HepG2 (cell line): ENCODE measurements around the gene SERPINF2. TPM values are rescaled to one million over a fixed set of nuclear protein-coding genes. Genes with fewer than 3 reads are reported as not detected.

Source experiments
- ATF5 ChIP-seq: sonication (generic); formaldehyde crosslinking; IDR thresholded peaks from 2 replicates; pipeline ENCODE4 v1.4.0; 2020; ENCODE audit warnings: mild to moderate bottlenecking, low read depth, missing genetic modification reagents
- BHLHE40 ChIP-seq: IDR thresholded peaks from 2 replicates; pipeline ENCODE4 v1.6.1; 2011; ENCODE audit warnings: low read length, improper control_type of control experiment
- CENPBD1 ChIP-seq: sonication (generic); formaldehyde crosslinking; IDR thresholded peaks from 2 replicates; pipeline ENCODE4 v1.8.0; 2022; ENCODE audit warnings: missing genetic modification reagents, low read depth, mild to moderate bottlenecking, borderline replicate concordance
- ELF3 ChIP-seq: IDR thresholded peaks from 2 replicates; pipeline ENCODE4 v1.6.1; 2016; ENCODE audit warnings: missing genetic modification reagents, missing compliant biosample characterization
- HMGXB4 ChIP-seq, 2 experiments: sonication (generic) in 1 of 2; formaldehyde crosslinking in 1 of 2; IDR thresholded peaks; 2 replicates each; pipeline versions ENCODE4 v1.4.0 to v1.6.1; 2018 to 2020; ENCODE audit warnings: missing genetic modification reagents in 2 of 2, borderline replicate concordance in 1 of 2, low read depth in 1 of 2, mild to moderate bottlenecking in 1 of 2, missing biosample characterization in 1 of 2
- KLF13 ChIP-seq: sonication (generic); formaldehyde crosslinking; IDR thresholded peaks from 2 replicates; pipeline ENCODE4 v1.4.0; 2020; ENCODE audit warnings: mild to moderate bottlenecking, missing genetic modification reagents
- MAF1 ChIP-seq: sonication (generic); formaldehyde crosslinking; IDR thresholded peaks from 2 replicates; pipeline ENCODE4 v1.5.0; 2020; ENCODE audit warnings: missing genetic modification reagents, borderline replicate concordance
- MZF1 ChIP-seq: sonication (generic); formaldehyde crosslinking; IDR thresholded peaks from 2 replicates; pipeline ENCODE4 v1.8.1; 2023; ENCODE audit warnings: mild to moderate bottlenecking, missing genetic modification reagents, borderline replicate concordance
- NRL ChIP-seq: sonication (generic); formaldehyde crosslinking; IDR thresholded peaks from 2 replicates; pipeline ENCODE4 v1.5.0; 2020; ENCODE audit warnings: missing genetic modification reagents, mild to moderate bottlenecking, moderate library complexity, borderline replicate concordance
- PHF8 ChIP-seq: sonication (generic); formaldehyde crosslinking; IDR thresholded peaks from 2 replicates; pipeline ENCODE4 v1.5.0; 2020; ENCODE audit warnings: missing genetic modification reagents
- RFXAP ChIP-seq: sonication (generic); formaldehyde crosslinking; IDR thresholded peaks from 2 replicates; pipeline ENCODE4 v1.4.0; 2020; ENCODE audit warnings: missing genetic modification reagents, borderline replicate concordance
- SNAI1 ChIP-seq: sonication (generic); formaldehyde crosslinking; IDR thresholded peaks from 2 replicates; pipeline ENCODE4 v1.5.0; 2020; ENCODE audit warnings: mild to moderate bottlenecking, missing genetic modification reagents, borderline replicate concordance
- SNAPC4 ChIP-seq: sonication (generic); formaldehyde crosslinking; IDR thresholded peaks from 2 replicates; pipeline ENCODE4 v1.4.0; 2020; ENCODE audit warnings: mild to moderate bottlenecking, missing genetic modification reagents
- TCF7L2 ChIP-seq: IDR thresholded peaks from 2 replicates; pipeline ENCODE4 v1.6.1; 2011; ENCODE audit warnings: mild to moderate bottlenecking, low read depth, low read length, moderate library complexity
- ZBTB26 ChIP-seq: IDR thresholded peaks from 2 replicates; pipeline ENCODE4 v1.6.1; 2016; ENCODE audit warnings: missing compliant biosample characterization, missing genetic modification reagents, borderline replicate concordance
- ZNF260 ChIP-seq: sonication (generic); formaldehyde crosslinking; IDR thresholded peaks from 2 replicates; pipeline ENCODE4 v1.4.0; 2020; ENCODE audit warnings: missing genetic modification reagents, low read depth, mild to moderate bottlenecking, borderline replicate concordance
- ZNF446 ChIP-seq: sonication (generic); formaldehyde crosslinking; IDR thresholded peaks from 2 replicates; pipeline ENCODE4 v1.5.0; 2020; ENCODE audit warnings: mild to moderate bottlenecking, missing genetic modification reagents
- ZNF530 ChIP-seq: sonication (generic); formaldehyde crosslinking; IDR thresholded peaks from 2 replicates; pipeline ENCODE4 v1.5.0; 2020; ENCODE audit warnings: low read depth, mild to moderate bottlenecking, missing genetic modification reagents
- ZNF547 ChIP-seq: sonication (generic); formaldehyde crosslinking; IDR thresholded peaks from 2 replicates; pipeline ENCODE4 v1.5.1; 2020; ENCODE audit warnings: mild to moderate bottlenecking, missing genetic modification reagents
- ZNF552 ChIP-seq: sonication (generic); formaldehyde crosslinking; IDR thresholded peaks from 2 replicates; pipeline ENCODE4 v1.9.0; 2022; ENCODE audit warnings: missing genetic modification reagents, mild to moderate bottlenecking, borderline replicate concordance
- ZNF7 ChIP-seq: IDR thresholded peaks from 2 replicates; pipeline ENCODE4 v1.6.1; 2016; ENCODE audit warnings: missing biosample characterization, missing genetic modification reagents
- polyA plus RNA-seq, 8 experiments: library from polyadenylated mRNA; depleted of rRNA in 3 of 8; stranded (reverse) in 7 of 8; unstranded in 1 of 8; fragments of >200 nt; fragmentation: Illumina TruSeq in 4 of 8; extraction: Trizol in 4 of 8; gene quantifications; 2 replicates each; pipeline versions ENCODE4 v1.2.1 to v1.2.3, GENCODE V29; 2011 to 2016; ENCODE audit warnings: low read depth in 4 of 8, missing spikeins in 1 of 8, mixed read lengths in 1 of 8; ENCODE audit not compliant: insufficient read depth in 1 of 8
- total RNA-seq, 5 experiments: library from RNA; depleted of rRNA; stranded (reverse); fragments of >200 nt; fragmentation: Illumina TruSeq; extraction: Trizol; gene quantifications; 2 replicates each; pipeline ENCODE4 v1.2.3, GENCODE V29; 2016; ENCODE audit warnings: low read depth in 1 of 5

SERPINF2 gene
- total and polyA plus RNA-seq, 2 of the 13 experiments (the other 11 are each of a cell fraction or from before 2014, with no cell fraction given): 309 to 548 TPM

GRCh38 chr17:1762233-1762900, 19.7 kb downstream of the SERPINF2 start (continued):
- no peak; the same call in 1 of the 2 replicates for TF ChIP-seq RFXAP (CRISPR knock-in tag)
- TF ChIP-seq ATF5 (CRISPR knock-in tag): no peak
- no peak for TF ChIP-seq MZF1 (CRISPR knock-in tag)
- TF ChIP-seq ELF3: no peak
- TF ChIP-seq ZNF7 (CRISPR knock-in tag): no peak
- TF ChIP-seq ZNF552 (CRISPR knock-in tag): no peak
- TF ChIP-seq ZNF530: no peak
- no peak for TF ChIP-seq SNAPC4 (CRISPR knock-in tag)
- no peak for TF ChIP-seq CENPBD1 (CRISPR knock-in tag)
- no peak for TF ChIP-seq NRL (CRISPR knock-in tag)
- TF ChIP-seq ZBTB26 (CRISPR knock-in tag): no peak
- no peak for TF ChIP-seq MAF1 (CRISPR knock-in tag)
- peak; percentile 53 for TF ChIP-seq PHF8 (CRISPR knock-in tag)
- 0 out of 2 replicates have a peak, but pooled peaks have one; percentile 12 for TF ChIP-seq SNAI1 (CRISPR knock-in tag)
- TF ChIP-seq ZNF260: no peak
- TF ChIP-seq HMGXB4 (CRISPR knock-in tag; IDR thresholded peaks at IDR 0.05; ENCODE audit: borderline replicate concordance in 1 of 2, low read depth in 1 of 2): no peak
- TF ChIP-seq BHLHE40: no peak
- TF ChIP-seq TCF7L2: no peak
- no peak for TF ChIP-seq ZNF547 (CRISPR knock-in tag)
- TF ChIP-seq KLF13 (CRISPR knock-in tag): no peak
- TF ChIP-seq ZNF446 (CRISPR knock-in tag): no peak
